ENCODE data around the gene PHACTR1. TPM values are rescaled to one million over a fixed set of nuclear protein-coding genes. Genes with fewer than 3 reads are reported as not detected.

Gene PHACTR1
- polyA plus RNA-seq, 1 of the 3 experiments (the other 2 are of a cell fraction): 0.12 TPM

GRCh38 chr6:12961761-12962160, 245.2 kb downstream of the PHACTR1 start:
- Histone ChIP-seq H3K27ac (ENCODE audit: low read depth in 2 of 2, low read length in 1 of 2) (no peak overlapping the region), H2AFZ (ENCODE audit: low read depth) (no peak overlapping the region), H3K9me2 (no peaks in the 10 kb centered on the region), H3F3A (replicated peaks; ENCODE audit: insufficient read depth) (no peaks in the 10 kb centered on the region), H4K20me1 (ENCODE audit: insufficient read depth) (no peaks in the 10 kb centered on the region), H3K9me3 (no peaks in the 10 kb centered on the region), H3K4me3 (ENCODE audit: low read depth in 2 of 2, low read length in 1 of 2) (no peak overlapping the region), H3K36me3 (replicated peaks in 1 of 2; ENCODE audit: control insufficient read depth in 1 of 2, insufficient read depth in 2 of 2, low read length in 1 of 2) (no peaks in the 10 kb centered on the region), H3K27me3 (ENCODE audit: insufficient read depth) (no peaks in the 10 kb centered on the region), H3K9ac (no peak overlapping the region), H3K79me2 (ENCODE audit: insufficient read depth) (no peaks in the 10 kb centered on the region), H3K4me1 (ENCODE audit: control insufficient read depth in 1 of 2, insufficient read depth in 2 of 2, low read depth in 1 of 2, low read length in 1 of 2) (peaks cover 0 to 19% of the 10 kb centered on the region in 2 experiments; a peak in 2 of 4 replicates), H3K4me2 (no peak overlapping the region)
- TF ChIP-seq TAF1 (IDR thresholded peaks at IDR 0.05; ENCODE audit: borderline replicate concordance, low read depth, low read length) (no peak), SIN3A (IDR thresholded peaks at IDR 0.05; ENCODE audit: borderline replicate concordance, low read depth, low read length) (no peak), GATA2 (CRISPR knock-in tag; IDR thresholded peaks at IDR 0.05) (no peak), PBX3 (IDR thresholded peaks at IDR 0.05) (no peak), FOXM1 (IDR thresholded peaks at IDR 0.05; ENCODE audit: low read depth) (no peak), FOSL2 (IDR thresholded peaks at IDR 0.05; ENCODE audit: borderline replicate concordance, low read depth) (no peak), TCF12 (IDR thresholded peaks at IDR 0.05) (no peak), MAX (IDR thresholded peaks at IDR 0.05; ENCODE audit: low read depth) (no peak), USF2 (IDR thresholded peaks at IDR 0.05; ENCODE audit: borderline replicate concordance, low read depth, low read length) (no peak)
- 54% methylated on average over 4 of the region's 4 CpGs for WGBS (ENCODE audit: low lambda C conversion rate)
- POLR2A ChIA-PET: interaction anchor here (0.5 kb wide), 1 partner anchor 1740 kb away, joined by 3 read pairs; no protein-coding TSS in a partner anchor
- no peak for DNase-seq
- CTCF ChIA-PET: no interaction called here

- Histone ChIP-seq H3K4me2 (no peak overlapping the region), H3K9me2 (no peaks in the 10 kb centered on the region), H4K20me1 (ENCODE audit: insufficient read depth) (no peaks in the 10 kb centered on the region), H3K9me3 (no peaks in the 10 kb centered on the region), H2AFZ (ENCODE audit: low read depth) (peak overlapping the region; percentile 47; the same call in 1 of the 2 replicates), H3K36me3 (replicated peaks in 1 of 2; ENCODE audit: control insufficient read depth in 1 of 2, insufficient read depth in 2 of 2, low read length in 1 of 2) (no peaks in the 10 kb centered on the region), H3F3A (replicated peaks; ENCODE audit: insufficient read depth) (no peaks in the 10 kb centered on the region), H3K9ac (no peak overlapping the region), H3K27ac (ENCODE audit: low read depth in 2 of 2, low read length in 1 of 2) (no peak overlapping the region), H3K27me3 (ENCODE audit: insufficient read depth) (no peaks in the 10 kb centered on the region), H3K79me2 (ENCODE audit: insufficient read depth) (no peaks in the 10 kb centered on the region), H3K4me3 (ENCODE audit: low read depth in 2 of 2, low read length in 1 of 2) (no peak overlapping the region), H3K4me1 (ENCODE audit: control insufficient read depth in 1 of 2, insufficient read depth in 2 of 2, low read depth in 1 of 2, low read length in 1 of 2) (peaks cover 0 to 23% of the 10 kb centered on the region in 2 experiments; a peak in 2 of 4 replicates)
- DNase-seq: no peak
- CTCF ChIA-PET: interaction anchor here (1.3 kb wide), 1 partner anchor 48 kb away, joined by 4 read pairs; no protein-coding TSS in a partner anchor
- 78% methylated on average over 1 of the region's 1 CpG for WGBS (ENCODE audit: low lambda C conversion rate)
- TF ChIP-seq REST (IDR thresholded peaks at IDR 0.05; ENCODE audit: low read depth, low read length) (no peak), EZH2phosphoT487 (IDR thresholded peaks at IDR 0.05; ENCODE audit: borderline replicate concordance, low read depth) (no peak)
- POLR2A ChIA-PET: interaction anchor here (0.5 kb wide), 1 partner anchor 1741 kb away, joined by 3 read pairs; no protein-coding TSS in a partner anchor
These were observed 246.0 kb downstream of the PHACTR1 start for GRCh38 chr6:12962529-12962928.

Measured in SK-N-SH (cell line).